NOMO-1 treated with DMSO at 0.1 percent for 48 hours (cell line): ENCODE data around the gene CACNB4.
"Not testable (repeated sequence)": the region's sequence is repeated elsewhere in the genome, so short reads cannot be mapped to it uniquely, and the experiment has no call there.

ENCODE experiments used
- DNase-seq: peaks from one replicate; lab custom pipeline; 2025; ENCODE audit not compliant: unreplicated experiment; lab: John Stamatoyannopoulos, UW

CACNB4 gene

DNA sequence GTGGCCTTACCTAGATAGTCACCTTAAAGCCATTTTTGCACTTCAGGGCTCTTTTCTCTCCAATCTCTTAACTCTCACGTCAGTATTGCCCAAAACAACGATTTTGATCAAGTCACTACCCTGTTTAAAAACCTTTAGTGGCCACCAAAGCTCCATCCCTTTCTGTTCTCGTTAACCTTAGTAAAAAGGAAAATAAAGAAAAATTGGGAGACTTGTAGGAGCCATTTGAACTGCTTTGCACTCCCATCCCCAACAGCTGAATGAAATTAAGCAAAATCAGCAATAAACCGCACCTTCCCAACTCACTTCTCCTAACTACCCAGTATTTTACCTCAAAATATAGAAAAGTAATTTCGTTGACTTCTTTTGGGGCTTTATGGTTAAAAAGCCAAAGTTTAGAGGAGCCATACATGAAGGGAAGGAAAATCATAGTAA, 269.9 kb downstream of the CACNB4 start:
- DNase-seq = no peak

GRCh38 chr2:151828143-151828889, 270.5 kb downstream of the CACNB4 start, which contains the start of gene ARL5A:
Gene ARL5A, minus strand, starts transcription at chr2:151828421. Its CDS starts 245 bp downstream, at chr2:151828176.
- peak; percentile 93 for DNase-seq

GRCh38 chr2:151827564-151828142, 271.2 kb downstream of the CACNB4 start:
- no peak for DNase-seq

GRCh38 chr2:151826737-151827157, 272.1 kb downstream of the CACNB4 start:
- DNase-seq = peak; percentile 30

DNA sequence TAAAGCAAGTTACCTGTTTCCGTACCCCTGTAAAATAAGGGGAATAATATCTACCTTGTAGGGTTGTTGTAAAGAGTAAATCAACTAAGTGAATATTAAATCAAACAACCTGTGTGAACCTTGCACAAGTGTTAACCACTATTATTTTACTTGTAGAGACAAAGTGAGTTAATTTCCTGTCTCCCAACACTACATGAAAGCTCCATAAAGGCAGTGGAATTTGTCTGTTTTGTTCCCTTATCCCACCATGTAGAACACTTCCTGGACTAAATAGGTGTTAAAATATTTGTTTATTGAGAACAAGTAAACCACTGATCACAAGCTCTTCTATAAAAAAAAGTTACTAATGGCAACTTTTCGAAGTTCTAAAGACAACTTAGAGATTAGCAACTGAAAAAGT, 274.0 kb downstream of the CACNB4 start:
- no peak for DNase-seq

DNA sequence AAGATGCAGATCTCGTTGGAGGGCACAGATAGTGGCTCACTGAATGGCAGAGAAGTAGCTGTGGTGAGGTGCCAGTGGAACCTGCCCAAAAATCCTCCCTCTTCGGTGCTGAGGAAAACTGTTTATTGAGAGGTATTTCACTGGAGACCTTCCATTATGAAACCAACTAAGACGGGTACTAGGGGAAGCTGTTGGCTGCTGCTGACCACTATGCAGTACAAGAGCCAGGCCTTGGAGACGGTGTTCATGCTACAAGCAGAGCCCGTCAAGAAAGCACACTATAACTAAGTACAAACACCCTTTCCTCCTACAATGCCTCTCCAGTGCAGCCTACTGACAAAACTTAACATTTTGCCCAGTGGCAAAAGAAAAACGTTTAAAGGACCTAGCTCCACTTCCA, 275.2 kb downstream of the CACNB4 start:
- no peak for DNase-seq

DNA sequence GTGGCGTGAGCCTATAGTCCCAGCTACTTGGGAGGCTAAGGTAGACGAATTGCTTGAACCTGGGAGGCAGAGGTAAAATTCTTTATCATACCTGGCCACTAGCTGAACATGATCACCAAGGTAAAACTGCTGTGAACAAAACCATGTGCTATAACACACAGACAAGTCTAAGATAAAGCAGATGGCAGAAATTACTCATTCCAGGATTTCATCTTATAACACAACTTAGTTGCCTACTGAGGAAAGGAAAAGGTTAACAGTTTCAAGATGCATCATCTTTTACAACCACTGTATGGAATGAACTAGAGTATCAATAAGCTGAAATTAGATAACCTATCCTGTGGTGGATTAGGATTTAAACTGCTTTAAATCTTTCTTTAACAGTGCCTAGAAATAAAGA, 278.9 kb downstream of the CACNB4 start:
- no peak for DNase-seq

- DNase-seq = no peak
Measured at GRCh38 chr2:151817929-151818328, 280.9 kb downstream of the CACNB4 start.

DNA sequence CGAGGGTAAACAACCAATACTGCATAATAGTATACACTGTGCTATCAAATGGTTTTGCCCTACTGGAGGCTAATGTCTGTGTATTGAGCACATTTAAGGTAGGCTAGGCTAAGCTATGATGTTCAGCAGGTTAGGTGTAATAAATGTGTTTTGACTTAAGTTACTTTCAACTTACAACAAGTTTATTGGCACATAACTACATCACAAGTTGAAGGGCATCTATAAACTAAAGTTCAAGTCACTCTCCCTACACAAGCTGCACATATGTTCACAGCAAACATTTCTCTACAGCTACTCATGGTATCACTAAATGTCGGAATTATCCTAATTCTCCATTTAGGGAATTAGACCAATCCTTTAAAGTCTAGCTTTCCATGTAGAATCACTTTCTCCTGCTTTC, 282.0 kb downstream of the CACNB4 start:
- DNase-seq = no peak

GRCh38 chr2:151815821-151816489, 282.9 kb downstream of the CACNB4 start:
- no peak for DNase-seq

DNA sequence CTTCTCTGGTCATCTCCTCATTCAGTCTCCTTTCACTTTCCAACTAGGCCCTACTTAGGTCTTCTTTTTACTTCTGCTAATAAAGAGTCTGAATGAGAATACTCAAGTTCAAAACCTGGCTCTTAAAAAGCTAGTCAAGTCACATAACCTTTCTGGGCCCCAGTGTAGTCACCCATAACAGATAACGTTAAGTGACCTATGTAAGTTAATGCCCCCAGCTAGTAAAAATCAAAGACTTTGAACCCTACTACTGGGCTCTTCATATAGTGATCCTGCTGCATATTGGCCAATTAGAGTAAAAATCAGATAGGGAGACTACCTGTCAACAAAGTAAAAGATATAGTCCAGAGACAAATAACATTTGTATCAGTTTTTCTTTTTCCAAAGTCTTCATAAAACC, 288.4 kb downstream of the CACNB4 start:
- DNase-seq = no peak

DNA sequence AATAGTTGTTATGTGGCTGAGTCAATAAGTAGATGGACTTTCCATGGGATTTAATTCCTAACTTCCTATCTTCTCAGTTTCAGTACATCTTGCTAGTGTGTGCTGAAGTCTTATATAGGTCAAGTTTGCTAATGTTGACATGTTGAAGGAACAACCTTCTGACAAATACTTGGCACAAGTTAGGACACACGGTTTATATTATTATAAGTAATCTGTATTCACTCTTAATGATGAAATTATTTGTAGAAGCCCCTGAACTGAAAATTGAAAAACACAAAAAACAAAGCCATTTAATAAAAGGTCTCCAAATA, 289.8 kb downstream of the CACNB4 start:
- no peak for DNase-seq

DNA sequence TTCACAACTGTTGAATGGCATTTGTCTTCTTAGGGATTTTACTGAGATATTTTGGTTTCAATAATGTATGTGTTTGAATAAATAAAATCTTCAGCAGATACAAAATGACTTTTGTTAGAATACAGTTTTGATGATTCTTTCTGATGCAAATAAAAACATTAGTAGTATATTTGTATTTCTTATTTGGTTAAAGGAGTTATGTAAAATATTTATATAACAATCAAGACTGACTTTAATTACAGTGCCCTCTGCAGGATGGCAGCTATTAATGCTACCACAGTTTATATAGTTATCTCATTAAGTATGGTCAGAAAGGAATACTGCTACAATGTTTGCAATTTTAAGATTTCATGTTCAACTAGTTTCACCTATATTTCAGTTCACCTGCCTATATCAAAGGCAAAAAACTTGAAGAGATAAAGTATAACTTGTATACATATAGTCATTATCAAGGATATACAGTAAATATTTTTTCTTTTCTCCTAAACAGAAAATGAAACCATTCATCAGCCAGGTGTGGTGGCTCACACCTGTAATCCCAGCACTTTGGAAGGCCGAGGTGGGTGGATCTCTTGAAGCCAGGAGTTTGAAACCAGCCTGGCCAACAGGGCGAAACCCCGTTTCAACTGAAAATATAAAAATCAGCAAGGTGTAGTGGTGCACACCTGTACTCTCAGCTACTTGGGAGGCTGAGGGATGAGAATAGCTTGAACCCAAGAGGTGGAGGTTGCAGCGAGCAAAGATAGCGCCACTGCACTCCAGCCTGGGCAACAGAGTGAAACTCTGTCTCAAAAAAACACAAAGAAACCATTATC, 290.4 kb downstream of the CACNB4 start:
- peak; percentile 4 for DNase-seq

GRCh38 chr2:151805961-151806360, 292.9 kb downstream of the CACNB4 start:
- DNase-seq = no peak

DNA sequence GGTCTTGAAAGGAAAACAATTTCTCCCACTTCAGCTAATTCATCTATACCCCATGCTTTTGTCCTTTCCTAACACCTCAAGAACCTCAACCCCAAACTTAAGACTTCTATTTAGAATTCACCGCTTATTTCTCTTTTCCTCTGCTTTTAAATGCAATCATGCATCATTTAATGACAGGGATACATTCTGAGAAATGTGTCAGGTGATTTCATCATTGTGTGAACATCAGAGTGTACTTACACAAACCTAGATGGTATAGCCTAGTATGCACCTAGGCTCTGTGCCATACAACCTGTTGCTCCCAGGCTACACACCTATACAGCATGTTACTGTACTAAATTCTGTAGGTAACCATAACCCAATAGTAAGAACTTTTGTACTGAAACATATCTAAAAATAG, 293.5 kb downstream of the CACNB4 start:
- no peak for DNase-seq

DNA sequence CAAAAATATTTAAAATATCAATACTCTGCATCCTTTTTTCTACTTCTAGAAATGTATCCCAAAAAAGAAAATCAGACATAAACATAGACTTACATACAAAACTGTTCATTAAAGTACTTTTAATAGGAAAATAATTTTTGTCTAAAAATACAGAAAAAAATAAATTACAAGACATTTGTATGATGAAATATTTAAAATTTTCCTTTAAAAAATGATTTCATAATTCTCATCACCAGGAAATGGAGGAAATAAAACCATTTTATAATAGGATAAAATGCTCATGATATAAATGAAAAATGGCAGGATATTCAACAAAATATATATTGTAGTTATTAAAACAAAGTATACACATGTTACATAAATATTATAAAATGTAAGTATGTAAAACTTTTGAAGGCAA, 295.0 kb downstream of the CACNB4 start:
- no peak for DNase-seq

DNA sequence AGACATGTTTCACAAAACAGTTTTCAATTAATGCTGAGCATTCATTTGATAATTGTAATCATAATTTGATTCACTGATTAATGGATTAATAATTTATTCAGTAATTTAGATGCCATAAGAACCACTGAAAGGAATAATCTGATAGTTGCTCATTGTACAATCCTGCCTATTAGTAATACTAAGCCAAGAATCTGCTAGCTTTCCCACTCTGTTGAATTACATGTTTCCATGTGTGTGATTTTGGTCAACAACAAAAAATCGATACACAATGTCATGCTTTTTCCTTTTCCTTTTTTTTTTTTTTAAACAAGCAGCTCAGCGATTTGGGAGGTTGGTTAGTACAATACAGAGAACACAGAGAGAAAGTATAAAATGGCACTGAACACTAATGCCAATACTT, 296.5 kb downstream of the CACNB4 start:
- no peak for DNase-seq

- DNase-seq = no peak
Measured at GRCh38 chr2:151799886-151800292, 299.0 kb downstream of the CACNB4 start.

DNA sequence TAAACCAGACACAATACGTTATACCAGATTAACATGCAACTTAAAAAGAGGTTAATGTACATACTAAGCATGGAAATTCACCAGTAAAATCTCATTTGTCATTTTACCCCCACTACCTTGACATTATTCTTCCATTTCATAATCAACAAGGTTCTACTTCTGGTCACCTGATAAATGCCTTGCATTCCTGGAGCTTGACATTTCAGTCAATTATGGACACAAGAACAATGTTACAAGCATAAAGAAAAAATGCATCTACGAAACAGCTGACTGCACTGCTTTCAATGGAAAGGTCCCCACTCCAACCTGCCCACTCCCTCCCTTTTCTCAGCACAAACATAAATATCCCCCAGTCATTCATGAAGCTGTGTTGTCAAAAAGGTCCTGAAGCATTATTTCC, 302.1 kb downstream of the CACNB4 start:
- no peak for DNase-seq

GRCh38 chr2:151795646-151796240, 303.1 kb downstream of the CACNB4 start:
- no peak for DNase-seq

- DNase-seq = not testable (repeated sequence)
Measured at GRCh38 chr2:151794422-151794821, 304.4 kb downstream of the CACNB4 start.
